ENCODE results near the gene CYP27A1. TPM values are rescaled to one million over a fixed set of nuclear protein-coding genes. Genes with fewer than 3 reads are reported as not detected.

CYP27A1 gene
- total and polyA plus RNA-seq, 2 of the 4 experiments (the other 2 are of a cell fraction), result 5.2 to 5.3 TPM

DNA sequence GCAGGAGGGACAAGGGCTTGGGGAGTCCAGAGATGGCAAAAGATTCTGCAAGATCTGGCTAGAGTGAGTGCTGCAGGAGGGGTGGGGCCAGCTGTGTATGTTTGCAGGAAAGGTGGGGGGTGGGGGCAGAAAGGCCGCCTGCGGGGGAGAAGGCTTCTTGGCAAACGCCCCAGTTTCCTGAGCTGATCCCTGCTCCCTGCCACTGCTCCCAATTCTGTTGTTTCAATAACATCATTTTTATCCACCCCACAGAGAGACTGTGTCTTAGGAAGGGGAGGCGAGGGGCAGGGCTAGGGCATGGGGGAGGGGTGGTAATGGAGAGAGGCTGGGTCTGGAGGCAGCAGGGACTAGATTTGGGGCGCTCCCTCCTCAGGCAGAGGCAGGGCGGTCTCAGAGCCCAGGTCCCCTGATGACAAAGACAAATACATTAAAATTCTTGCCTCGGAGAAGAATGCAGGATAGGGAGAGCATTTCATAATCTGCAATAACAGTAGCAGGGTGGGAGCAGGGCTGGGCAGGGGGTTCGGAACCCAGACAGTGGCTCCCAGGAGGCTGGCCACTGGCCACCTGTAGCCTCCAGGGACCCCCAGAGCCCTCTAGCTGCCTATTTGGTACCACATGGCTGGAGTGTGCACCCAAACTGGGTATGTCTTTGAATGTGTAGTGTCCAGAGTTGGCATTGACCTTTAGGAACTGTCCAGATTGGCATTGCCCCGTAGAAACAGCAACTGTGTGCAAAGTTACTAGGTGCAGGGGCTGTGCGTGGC, 75.6 kb downstream of the CYP27A1 start:
- no peak overlapping the region for H3K18ac ChIP-seq (ENCODE audit: low read depth, low read length)
- in situ Hi-C loops (cut with MboI; ENCODE audit: low sequenced_read_pairs) (no loop called here), intact Hi-C loops (cut with micrococcal nuclease) (no loop called here), dilution Hi-C loops (cut with HindIII; ENCODE audit: low sequenced_read_pairs, unreplicated experiment) (no loop called here)
- H3K14ac ChIP-seq (replicated peaks; ENCODE audit: low read depth, low read length), result no peak overlapping the region
- no peak overlapping the region for H3K9ac ChIP-seq (ENCODE audit: low read depth, low read length)
- no peak overlapping the region for H4K5ac ChIP-seq (ENCODE audit: low read depth, low read length)
- no peaks in the 10 kb centered on the region for H3K9me1 ChIP-seq (ENCODE audit: insufficient read depth, low read length)
- 8% methylated on average over 2 of the region's 10 CpGs; no CpG with 5 or more reads in 1 of the 2 experiments for WGBS, 2 experiments (ENCODE audit: extremely low coverage in 2 of 2, insufficient read length in 1 of 2)
- no peaks in the 10 kb centered on the region; the same call in 1 of the 2 replicates for H4K20me1 ChIP-seq (ENCODE audit: insufficient read depth, low read length)
- H3K27me3 ChIP-seq (ENCODE audit: control insufficient read depth, insufficient read depth, low read length), result peaks cover 86% of the 10 kb centered on the region
- H4K8ac ChIP-seq (ENCODE audit: low read depth in 2 of 2, low read length in 2 of 2), result no peak overlapping the region
- H3K23ac ChIP-seq (ENCODE audit: low read depth, low read length), result no peak overlapping the region
- H2BK5ac ChIP-seq (ENCODE audit: low read depth, low read length, poor library complexity, severe bottlenecking), result no peak overlapping the region
- H4K91ac ChIP-seq (ENCODE audit: insufficient read depth, low read depth, low read length), result no peak overlapping the region
- H3K4ac ChIP-seq (ENCODE audit: low read depth, low read length), result no peak overlapping the region
- no TSS peak for BruUV-seq (replicated peaks)
- H3K36me3 ChIP-seq (ENCODE audit: control insufficient read depth, insufficient read depth, low read length), result no peaks in the 10 kb centered on the region
- no peak overlapping the region for H3K4me3 ChIP-seq (ENCODE audit: insufficient read depth, low read depth, low read length)
- no peak for DNase-seq
- no peak overlapping the region for H3K4me2 ChIP-seq (ENCODE audit: low read depth, low read length)
- H3K79me1 ChIP-seq (ENCODE audit: low read depth in 1 of 2, low read length in 2 of 2), result no peaks in the 10 kb centered on the region
- no peak overlapping the region for H2AK5ac ChIP-seq (ENCODE audit: low read depth, low read length)
- peaks cover 4% of the 10 kb centered on the region; the same call in 1 of the 2 replicates for H3K9me3 ChIP-seq (ENCODE audit: control insufficient read depth, insufficient read depth, low read length)
- H2AK9ac ChIP-seq (replicated peaks; ENCODE audit: low read depth, low read length, poor library complexity), result no peak overlapping the region
- H2BK120ac ChIP-seq (ENCODE audit: low read depth, low read length), result no peak overlapping the region
- H2BK20ac ChIP-seq (ENCODE audit: low read depth, low read length), result no peak overlapping the region
- peaks cover 5% of the 10 kb centered on the region; the same call in 1 of the 2 replicates for H3K4me1 ChIP-seq (ENCODE audit: control insufficient read depth, insufficient read depth, low read length)
- H2AFZ ChIP-seq (replicated peaks; ENCODE audit: low read length, poor library complexity), result no peak overlapping the region
- H3K27ac ChIP-seq (ENCODE audit: insufficient read depth, low read length), result no peak overlapping the region
- no peak overlapping the region for H3K56ac ChIP-seq (ENCODE audit: extremely low read depth, insufficient read depth, low read length)
- POLR2A ChIA-PET (ENCODE audit: unreplicated experiment), result no interaction called here
- no peak overlapping the region for H2BK15ac ChIP-seq (ENCODE audit: low read depth, low read length)
- ATAC-seq (ENCODE audit: low read depth), result no peak
- no peak for TF ChIP-seq CHD1 (IDR thresholded peaks at IDR 0.05; ENCODE audit: low read depth, low read length)
- TF ChIP-seq FOS (IDR thresholded peaks at IDR 0.05; ENCODE audit: low read depth, low read length), result no peak
- TF ChIP-seq MAZ (IDR thresholded peaks at IDR 0.05; ENCODE audit: borderline replicate concordance, low read depth, low read length), result no peak
- TF ChIP-seq NFE2L2 (IDR thresholded peaks at IDR 0.05; ENCODE audit: low read depth, low read length), result no peak
- TF ChIP-seq USF2 (IDR thresholded peaks at IDR 0.05; ENCODE audit: low read depth, low read length), result no peak
- TF ChIP-seq, protein P1, sequence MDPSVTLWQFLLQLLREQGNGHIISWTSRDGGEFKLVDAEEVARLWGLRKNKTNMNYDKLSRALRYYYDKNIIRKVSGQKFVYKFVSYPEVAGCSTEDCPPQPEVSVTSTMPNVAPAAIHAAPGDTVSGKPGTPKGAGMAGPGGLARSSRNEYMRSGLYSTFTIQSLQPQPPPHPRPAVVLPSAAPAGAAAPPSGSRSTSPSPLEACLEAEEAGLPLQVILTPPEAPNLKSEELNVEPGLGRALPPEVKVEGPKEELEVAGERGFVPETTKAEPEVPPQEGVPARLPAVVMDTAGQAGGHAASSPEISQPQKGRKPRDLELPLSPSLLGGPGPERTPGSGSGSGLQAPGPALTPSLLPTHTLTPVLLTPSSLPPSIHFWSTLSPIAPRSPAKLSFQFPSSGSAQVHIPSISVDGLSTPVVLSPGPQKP (IDR thresholded peaks at IDR 0.05; ENCODE audit: borderline replicate concordance, low read depth, low read length), result no peak
- no peak for TF ChIP-seq BHLHE40 (IDR thresholded peaks at IDR 0.05; ENCODE audit: low read depth, low read length)
- TF ChIP-seq, protein P2, sequence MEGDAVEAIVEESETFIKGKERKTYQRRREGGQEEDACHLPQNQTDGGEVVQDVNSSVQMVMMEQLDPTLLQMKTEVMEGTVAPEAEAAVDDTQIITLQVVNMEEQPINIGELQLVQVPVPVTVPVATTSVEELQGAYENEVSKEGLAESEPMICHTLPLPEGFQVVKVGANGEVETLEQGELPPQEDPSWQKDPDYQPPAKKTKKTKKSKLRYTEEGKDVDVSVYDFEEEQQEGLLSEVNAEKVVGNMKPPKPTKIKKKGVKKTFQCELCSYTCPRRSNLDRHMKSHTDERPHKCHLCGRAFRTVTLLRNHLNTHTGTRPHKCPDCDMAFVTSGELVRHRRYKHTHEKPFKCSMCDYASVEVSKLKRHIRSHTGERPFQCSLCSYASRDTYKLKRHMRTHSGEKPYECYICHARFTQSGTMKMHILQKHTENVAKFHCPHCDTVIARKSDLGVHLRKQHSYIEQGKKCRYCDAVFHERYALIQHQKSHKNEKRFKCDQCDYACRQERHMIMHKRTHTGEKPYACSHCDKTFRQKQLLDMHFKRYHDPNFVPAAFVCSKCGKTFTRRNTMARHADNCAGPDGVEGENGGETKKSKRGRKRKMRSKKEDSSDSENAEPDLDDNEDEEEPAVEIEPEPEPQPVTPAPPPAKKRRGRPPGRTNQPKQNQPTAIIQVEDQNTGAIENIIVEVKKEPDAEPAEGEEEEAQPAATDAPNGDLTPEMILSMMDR (conservative IDR thresholded peaks at IDR 0.05; ENCODE audit: low read depth, low read length), result no peak
- TF ChIP-seq POLR2A (IDR thresholded peaks at IDR 0.05; ENCODE audit: low read depth, low read length), result no peak
- no peak for TF ChIP-seq RFX5 (IDR thresholded peaks at IDR 0.05; ENCODE audit: low read depth, low read length)
- no peak for TF ChIP-seq SMC3 (IDR thresholded peaks at IDR 0.05; ENCODE audit: low read depth, low read length)
- CTCF ChIA-PET, result no interaction called here

All from IMR-90 (cell line).